Tibial nerve (tissue), 4 donors: ENCODE measurements around the gene CFAP221.

Experiments
- EP300 ChIP-seq, 2 donors: sonication (generic); formaldehyde crosslinking; IDR thresholded peaks; one replicate each; pipeline ENCODE4 v1.6.1; 2017; ENCODE audit warnings: antibody characterized with exemption in 2 of 2, mild to moderate bottlenecking in 1 of 2
- POLR2A ChIP-seq, 2 donors: fragments of 450-650 bp; IDR thresholded peaks; one replicate each; pipeline ENCODE4 v1.6.1; 2017; ENCODE audit warnings: antibody characterized with exemption in 2 of 2, mild to moderate bottlenecking in 2 of 2, moderate library complexity in 2 of 2
- TF ChIP-seq, protein P1 (sequence below), 5 experiments: fragments of 200-600 bp in 3 of 5; fragments of 450-650 bp in 2 of 5; sonication (generic) in 3 of 5; IDR thresholded peaks; one replicate each; pipeline ENCODE4 v1.5.1; 2016 to 2019; ENCODE audit warnings: antibody characterized with exemption in 5 of 5, mild to moderate bottlenecking in 3 of 5, moderate library complexity in 2 of 5

DNA sequence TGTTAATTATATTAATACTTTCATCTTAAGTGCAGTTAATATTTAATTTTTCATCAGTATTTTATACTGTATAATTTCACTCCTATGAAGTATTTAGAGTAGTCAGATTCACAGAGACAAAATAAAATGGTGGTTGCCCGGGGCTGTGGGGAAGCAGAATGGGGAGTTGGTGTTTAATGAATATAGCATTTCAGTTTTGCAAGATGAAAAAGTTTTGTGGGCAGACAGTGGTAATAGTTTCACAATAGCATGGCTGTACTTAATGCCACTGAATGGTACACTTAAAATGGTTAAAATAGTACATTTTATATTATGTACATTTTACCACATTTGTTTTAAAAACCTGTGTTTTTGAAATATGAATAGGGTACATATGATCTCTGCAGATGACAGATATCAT lies 31.2 kb downstream of the CFAP221 start:
- TF ChIP-seq, protein P1, sequence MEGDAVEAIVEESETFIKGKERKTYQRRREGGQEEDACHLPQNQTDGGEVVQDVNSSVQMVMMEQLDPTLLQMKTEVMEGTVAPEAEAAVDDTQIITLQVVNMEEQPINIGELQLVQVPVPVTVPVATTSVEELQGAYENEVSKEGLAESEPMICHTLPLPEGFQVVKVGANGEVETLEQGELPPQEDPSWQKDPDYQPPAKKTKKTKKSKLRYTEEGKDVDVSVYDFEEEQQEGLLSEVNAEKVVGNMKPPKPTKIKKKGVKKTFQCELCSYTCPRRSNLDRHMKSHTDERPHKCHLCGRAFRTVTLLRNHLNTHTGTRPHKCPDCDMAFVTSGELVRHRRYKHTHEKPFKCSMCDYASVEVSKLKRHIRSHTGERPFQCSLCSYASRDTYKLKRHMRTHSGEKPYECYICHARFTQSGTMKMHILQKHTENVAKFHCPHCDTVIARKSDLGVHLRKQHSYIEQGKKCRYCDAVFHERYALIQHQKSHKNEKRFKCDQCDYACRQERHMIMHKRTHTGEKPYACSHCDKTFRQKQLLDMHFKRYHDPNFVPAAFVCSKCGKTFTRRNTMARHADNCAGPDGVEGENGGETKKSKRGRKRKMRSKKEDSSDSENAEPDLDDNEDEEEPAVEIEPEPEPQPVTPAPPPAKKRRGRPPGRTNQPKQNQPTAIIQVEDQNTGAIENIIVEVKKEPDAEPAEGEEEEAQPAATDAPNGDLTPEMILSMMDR (IDR thresholded peaks at IDR 0.05), result no peak
- TF ChIP-seq EP300 (IDR thresholded peaks at IDR 0.05), result no peak
- TF ChIP-seq POLR2A (IDR thresholded peaks at IDR 0.05), result no peak
